ENCODE results near the gene MT1E. TPM values are rescaled to one million over a fixed set of nuclear protein-coding genes. Genes with fewer than 3 reads are reported as not detected.

MT1E gene
- total and polyA plus RNA-seq, 2 of the 13 experiments (the other 11 are each of a cell fraction or from before 2014, with no cell fraction given) = 110 to 1,072 TPM

DNA sequence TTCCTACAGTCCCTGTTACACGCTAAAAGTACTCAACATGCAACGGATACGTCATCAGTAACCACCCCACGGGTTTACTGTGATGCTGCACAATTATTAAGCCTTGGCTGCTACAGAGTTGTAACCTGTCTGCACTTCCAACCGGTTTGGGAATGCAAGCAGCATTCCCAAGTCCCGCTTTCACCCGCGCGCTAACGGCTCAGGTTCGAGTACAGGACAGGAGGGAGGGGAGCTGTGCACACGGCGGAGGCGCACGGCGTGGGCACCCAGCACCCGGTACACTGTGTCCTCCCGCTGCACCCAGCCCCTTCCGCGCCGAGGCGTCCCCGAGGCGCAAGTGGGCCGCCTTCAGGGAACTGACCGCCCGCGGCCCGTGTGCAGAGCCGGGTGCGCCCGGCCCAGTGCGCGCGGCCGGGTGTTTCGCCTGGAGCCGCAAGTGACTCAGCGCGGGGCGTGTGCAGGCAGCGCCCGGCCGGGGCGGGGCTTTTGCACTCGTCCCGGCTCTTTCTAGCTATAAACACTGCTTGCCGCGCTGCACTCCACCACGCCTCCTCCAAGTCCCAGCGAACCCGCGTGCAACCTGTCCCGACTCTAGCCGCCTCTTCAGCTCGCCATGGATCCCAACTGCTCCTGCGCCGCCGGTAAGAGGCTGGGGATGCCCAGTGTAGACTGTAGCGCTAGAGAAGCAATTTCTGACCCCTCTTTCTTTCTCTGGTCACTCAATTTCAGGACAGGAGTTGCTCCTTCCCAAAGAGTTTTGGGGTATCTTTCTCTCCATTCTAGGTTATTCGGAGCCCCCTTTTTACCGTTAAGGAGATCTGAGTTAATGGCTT lies 17.3 kb upstream of the MT1E start, which contains the start of gene MT2A (continued):
- TF ChIP-seq, protein P1, sequence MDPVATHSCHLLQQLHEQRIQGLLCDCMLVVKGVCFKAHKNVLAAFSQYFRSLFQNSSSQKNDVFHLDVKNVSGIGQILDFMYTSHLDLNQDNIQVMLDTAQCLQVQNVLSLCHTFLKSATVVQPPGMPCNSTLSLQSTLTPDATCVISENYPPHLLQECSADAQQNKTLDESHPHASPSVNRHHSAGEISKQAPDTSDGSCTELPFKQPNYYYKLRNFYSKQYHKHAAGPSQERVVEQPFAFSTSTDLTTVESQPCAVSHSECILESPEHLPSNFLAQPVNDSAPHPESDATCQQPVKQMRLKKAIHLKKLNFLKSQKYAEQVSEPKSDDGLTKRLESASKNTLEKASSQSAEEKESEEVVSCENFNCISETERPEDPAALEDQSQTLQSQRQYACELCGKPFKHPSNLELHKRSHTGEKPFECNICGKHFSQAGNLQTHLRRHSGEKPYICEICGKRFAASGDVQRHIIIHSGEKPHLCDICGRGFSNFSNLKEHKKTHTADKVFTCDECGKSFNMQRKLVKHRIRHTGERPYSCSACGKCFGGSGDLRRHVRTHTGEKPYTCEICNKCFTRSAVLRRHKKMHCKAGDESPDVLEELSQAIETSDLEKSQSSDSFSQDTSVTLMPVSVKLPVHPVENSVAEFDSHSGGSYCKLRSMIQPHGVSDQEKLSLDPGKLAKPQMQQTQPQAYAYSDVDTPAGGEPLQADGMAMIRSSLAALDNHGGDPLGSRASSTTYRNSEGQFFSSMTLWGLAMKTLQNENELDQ (CRISPR knock-in tag; IDR thresholded peaks at IDR 0.05; ENCODE audit: borderline replicate concordance) = no peak
- TF ChIP-seq, protein P2, sequence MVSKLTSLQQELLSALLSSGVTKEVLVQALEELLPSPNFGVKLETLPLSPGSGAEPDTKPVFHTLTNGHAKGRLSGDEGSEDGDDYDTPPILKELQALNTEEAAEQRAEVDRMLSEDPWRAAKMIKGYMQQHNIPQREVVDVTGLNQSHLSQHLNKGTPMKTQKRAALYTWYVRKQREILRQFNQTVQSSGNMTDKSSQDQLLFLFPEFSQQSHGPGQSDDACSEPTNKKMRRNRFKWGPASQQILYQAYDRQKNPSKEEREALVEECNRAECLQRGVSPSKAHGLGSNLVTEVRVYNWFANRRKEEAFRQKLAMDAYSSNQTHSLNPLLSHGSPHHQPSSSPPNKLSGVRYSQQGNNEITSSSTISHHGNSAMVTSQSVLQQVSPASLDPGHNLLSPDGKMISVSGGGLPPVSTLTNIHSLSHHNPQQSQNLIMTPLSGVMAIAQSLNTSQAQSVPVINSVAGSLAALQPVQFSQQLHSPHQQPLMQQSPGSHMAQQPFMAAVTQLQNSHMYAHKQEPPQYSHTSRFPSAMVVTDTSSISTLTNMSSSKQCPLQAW (CRISPR knock-in tag; IDR thresholded peaks at IDR 0.05) = peak; percentile 43
- peak; percentile 89; the same call in 1 of the 2 replicates for TF ChIP-seq ZNF589 (CRISPR knock-in tag; conservative IDR thresholded peaks at IDR 0.05)
- no peak for TF ChIP-seq ZNF362 (CRISPR knock-in tag; IDR thresholded peaks at IDR 0.05; ENCODE audit: borderline replicate concordance)
- no peak; the same call in 1 of the 2 replicates for TF ChIP-seq PRDM10 (CRISPR knock-in tag; IDR thresholded peaks at IDR 0.05; ENCODE audit: low read depth)
- TF ChIP-seq AHR (CRISPR knock-in tag; IDR thresholded peaks at IDR 0.05) = no peak
- TF ChIP-seq FLYWCH1 (CRISPR knock-in tag; IDR thresholded peaks at IDR 0.05) = 0 out of 2 replicates have a peak, but pooled peaks have one; percentile 15
- TF ChIP-seq ZNF18 (CRISPR knock-in tag; IDR thresholded peaks at IDR 0.05; ENCODE audit: insufficient replicate concordance) = peak; percentile 94
- no peak for TF ChIP-seq WIZ (CRISPR knock-in tag; IDR thresholded peaks at IDR 0.05)
- TF ChIP-seq MIER2 (CRISPR knock-in tag; IDR thresholded peaks at IDR 0.05) = no peak
- TF ChIP-seq HOXA9 (CRISPR knock-in tag; IDR thresholded peaks at IDR 0.05; ENCODE audit: borderline replicate concordance) = peak; percentile 83; the same call in 1 of the 2 replicates
- TF ChIP-seq NR2F2 (IDR thresholded peaks at IDR 0.05; ENCODE audit: borderline replicate concordance, low read depth) = no peak
- TF ChIP-seq AGO2 (optimal IDR thresholded peaks at IDR 0.05; ENCODE audit: low read depth, low read length) = peak; percentile 76
- peak; percentile 25; the same call in 1 of the 2 replicates for TF ChIP-seq ZNF136 (CRISPR knock-in tag; IDR thresholded peaks at IDR 0.05; ENCODE audit: low read depth)
- no peak; the same call in none of the 2 replicates for TF ChIP-seq STAG1 (CRISPR knock-in tag; IDR thresholded peaks at IDR 0.05)
- no peak for TF ChIP-seq FOXP1 (IDR thresholded peaks at IDR 0.05)
- peak; percentile 38; the same call in 1 of the 2 replicates for TF ChIP-seq FOXP1 (CRISPR knock-in tag; IDR thresholded peaks at IDR 0.05)
- TF ChIP-seq REL (CRISPR knock-in tag; conservative IDR thresholded peaks at IDR 0.05) = 0 out of 2 replicates have a peak, but pooled peaks have one; percentile 32

All from HepG2 (cell line).